K562 (cell line): Measurements from ENCODE around the gene NFATC2. TPM values are rescaled to one million over a fixed set of nuclear protein-coding genes. Genes with fewer than 3 reads are reported as not detected.

Experiments used
- BDP1 ChIP-seq: IDR thresholded peaks from 3 replicates; pipeline ENCODE4 v1.6.1; 2011; ENCODE audit not compliant: insufficient read length, insufficient read depth
- BRCA1 ChIP-seq, 2 experiments: fragments of 450-650 bp in 1 of 2; sonication (generic) in 1 of 2; formaldehyde crosslinking in 1 of 2; IDR thresholded peaks; 2 replicates each; pipeline versions ENCODE4 v1.5.0 to v1.6.1; 2017 to 2020; ENCODE audit warnings: mild to moderate bottlenecking in 1 of 2, missing genetic modification reagents in 1 of 2
- COPS2 ChIP-seq: fragments of 450-650 bp; conservative IDR thresholded peaks from 2 replicates; pipeline ENCODE4 v1.6.1; 2016; ENCODE audit warnings: mild to moderate bottlenecking, moderate library complexity
- CTBP1 ChIP-seq: fragments of 450-650 bp; IDR thresholded peaks from 2 replicates; pipeline ENCODE4 v1.6.1; 2016; ENCODE audit warnings: borderline replicate concordance
- ELF4 ChIP-seq: fragments of 450-650 bp; formaldehyde crosslinking; IDR thresholded peaks from 2 replicates; pipeline ENCODE4 v1.4.0; 2022; ENCODE audit warnings: missing genetic modification characterization
- HCFC1 ChIP-seq: IDR thresholded peaks from 2 replicates; pipeline ENCODE4 v1.6.1; 2012; ENCODE audit warnings: low read depth, low read length, improper control_type of control experiment
- IRF2 ChIP-seq: sonication (generic); formaldehyde crosslinking; IDR thresholded peaks from 2 replicates; pipeline ENCODE4 v1.8.1; 2022; ENCODE audit warnings: mild to moderate bottlenecking, missing genetic modification reagents
- LARP7 ChIP-seq: fragments of 450-650 bp; IDR thresholded peaks from 2 replicates; pipeline ENCODE4 v1.6.1; 2016
- MAFG ChIP-seq: fragments of 450-650 bp; conservative IDR thresholded peaks from 2 replicates; pipeline ENCODE4 v1.6.1; 2016; ENCODE audit warnings: missing genetic modification characterization, missing compliant biosample characterization
- MCM2 ChIP-seq: fragments of 450-650 bp; IDR thresholded peaks from 2 replicates; pipeline ENCODE4 v1.6.1; 2017; ENCODE audit warnings: low read depth, mild to moderate bottlenecking
- NCOR1 ChIP-seq: fragments of 450-650 bp; IDR thresholded peaks from 2 replicates; pipeline ENCODE4 v1.6.1; 2016; ENCODE audit warnings: mild to moderate bottlenecking, moderate library complexity
- POLR2B ChIP-seq: fragments of 450-650 bp; IDR thresholded peaks from 2 replicates; pipeline ENCODE4 v1.6.1; 2018; ENCODE audit warnings: low read depth; ENCODE audit not compliant: partially characterized antibody
- RHOXF2B ChIP-seq: fragments of 250-450 bp; sonication (Bioruptor Pico); conservative IDR thresholded peaks from 2 replicates; pipeline ENCODE4 v1.5.1; 2021
- TFAM ChIP-seq: fragments of 250-450 bp; sonication (Bioruptor Pico); conservative IDR thresholded peaks from 2 replicates; pipeline ENCODE4 v1.5.0; 2021; ENCODE audit warnings: mild to moderate bottlenecking, moderate library complexity
- ZFP1 ChIP-seq: fragments of 450-650 bp; formaldehyde crosslinking; IDR thresholded peaks from 2 replicates; pipeline ENCODE4 v1.4.0; 2020; ENCODE audit warnings: mild to moderate bottlenecking, mixed read lengths
- ZNF384 ChIP-seq: IDR thresholded peaks from 2 replicates; pipeline ENCODE4 v1.6.1; 2012; ENCODE audit warnings: low read depth, low read length, improper control_type of control experiment
- ZNF77 ChIP-seq: fragments of 250-450 bp; sonication (Bioruptor Pico); IDR thresholded peaks from 2 replicates; pipeline ENCODE4 v1.5.0; 2020
- ZNF830 ChIP-seq: fragments of 250-450 bp; sonication (Bioruptor Pico); IDR thresholded peaks from 2 replicates; pipeline ENCODE4 v1.5.0; 2021; ENCODE audit warnings: mild to moderate bottlenecking
- ZZZ3 ChIP-seq: fragments of 450-650 bp; IDR thresholded peaks from 2 replicates; pipeline ENCODE4 v1.6.1; 2016; ENCODE audit warnings: antibody characterized with exemption, mild to moderate bottlenecking, moderate library complexity
- polyA plus RNA-seq, 8 experiments: library from polyadenylated mRNA; depleted of rRNA in 4 of 8; stranded (reverse) in 5 of 8; unstranded in 3 of 8; fragments of >200 nt; fragmentation: Nextera tagmentation in 2 of 8; fragmentation: Illumina TruSeq in 1 of 8; extraction: Ambion mirVana in 2 of 8; extraction: Trizol in 1 of 8; gene quantifications; 2 replicates each; pipeline versions ENCODE4 v1.2.1 to v1.2.3, GENCODE V29; 2011 to 2014; ENCODE audit warnings: inconsistent platforms in 1 of 8, missing spikeins in 1 of 8
- total RNA-seq, 7 experiments: library from RNA; depleted of rRNA in 6 of 7; stranded (reverse); fragments of >200 nt in 6 of 7; fragmentation: Illumina TruSeq in 2 of 7; extraction: Trizol in 2 of 7; gene quantifications; 2 replicates each; pipeline versions ENCODE4 v1.2.1 to v1.2.3, GENCODE V29; 2011 to 2021; ENCODE audit warnings: low replicate concordance in 1 of 7
- TF ChIP-seq, protein P1 (sequence below): sonication (generic); formaldehyde crosslinking; IDR thresholded peaks from 2 replicates; pipeline ENCODE4 v1.8.0; 2022; ENCODE audit warnings: missing genetic modification reagents, mild to moderate bottlenecking, borderline replicate concordance
- TF ChIP-seq, protein P2 (sequence below): fragments of 450-650 bp; IDR thresholded peaks from 2 replicates; pipeline ENCODE4 v1.6.1; 2018; ENCODE audit not compliant: partially characterized antibody
- TF ChIP-seq, protein P3 (sequence below): sonication (generic); IDR thresholded peaks from 2 replicates; pipeline ENCODE4 v1.6.1; 2016
- TF ChIP-seq, protein P4 (sequence below): fragments of 450-650 bp; IDR thresholded peaks from 2 replicates; pipeline ENCODE4 v1.6.1; 2014; ENCODE audit warnings: low read depth, mild to moderate bottlenecking, moderate library complexity, borderline replicate concordance

NFATC2 gene
- total and polyA plus RNA-seq, 9 of the 15 experiments (the other 6 are each of a cell fraction or from before 2014, with no cell fraction given) = 1.9 to 11.2 (median 3.0) TPM

DNA sequence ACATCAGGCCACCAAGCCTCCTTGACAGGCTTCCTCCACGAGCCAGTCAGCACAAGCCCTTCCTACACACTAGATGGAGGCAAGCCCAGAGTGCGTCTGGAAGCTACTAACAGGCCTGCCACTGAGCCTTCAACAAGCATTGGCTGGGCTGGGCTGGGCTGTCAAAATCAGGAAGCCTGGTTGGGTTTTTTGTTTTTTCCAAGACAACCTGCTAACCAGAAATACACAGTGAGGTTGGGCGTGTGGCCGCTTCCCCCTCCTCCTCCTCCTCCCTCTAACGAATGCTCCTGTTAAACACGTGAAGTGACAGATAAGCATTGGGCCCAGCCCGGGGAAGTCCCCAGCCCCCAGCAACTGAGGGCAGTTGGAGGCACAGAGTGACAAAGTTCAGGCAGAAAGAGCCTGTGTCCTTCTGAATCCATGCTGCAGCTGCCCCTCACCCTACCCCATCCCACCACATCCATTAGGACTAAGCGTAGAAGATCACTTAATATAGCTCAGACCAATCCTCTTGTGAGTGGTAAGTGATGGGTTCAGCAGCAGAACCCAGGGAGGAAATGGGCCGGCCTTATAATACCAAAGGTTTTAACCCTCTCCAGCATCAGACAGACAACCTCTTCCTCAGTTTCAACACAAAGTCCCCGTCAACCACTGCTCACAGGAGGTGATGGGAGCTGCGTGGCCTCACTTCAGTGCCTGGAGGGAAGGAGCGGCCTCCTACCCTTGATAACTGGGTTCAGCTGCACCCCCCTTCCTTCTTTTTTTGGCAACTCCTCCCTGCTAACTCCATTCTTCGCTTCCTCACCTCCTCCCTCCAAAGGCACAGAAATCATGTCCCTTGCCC is 1.1 kb downstream of the NFATC2 start (continued):
- TF ChIP-seq ZFP1 (CRISPR knock-in tag) = no peak
- TF ChIP-seq, protein P1, sequence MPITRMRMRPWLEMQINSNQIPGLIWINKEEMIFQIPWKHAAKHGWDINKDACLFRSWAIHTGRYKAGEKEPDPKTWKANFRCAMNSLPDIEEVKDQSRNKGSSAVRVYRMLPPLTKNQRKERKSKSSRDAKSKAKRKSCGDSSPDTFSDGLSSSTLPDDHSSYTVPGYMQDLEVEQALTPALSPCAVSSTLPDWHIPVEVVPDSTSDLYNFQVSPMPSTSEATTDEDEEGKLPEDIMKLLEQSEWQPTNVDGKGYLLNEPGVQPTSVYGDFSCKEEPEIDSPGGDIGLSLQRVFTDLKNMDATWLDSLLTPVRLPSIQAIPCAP (CRISPR knock-in tag) = no peak
- TF ChIP-seq HCFC1 = no peak
- peak; percentile 59 for TF ChIP-seq NCOR1
- no peak for TF ChIP-seq BDP1
- TF ChIP-seq TFAM (CRISPR knock-in tag) = no peak
- no peak for TF ChIP-seq COPS2
- peak; percentile 72; the same call in 1 of the 2 replicates for TF ChIP-seq CTBP1
- no peak for TF ChIP-seq IRF2 (CRISPR knock-in tag)
- no peak for TF ChIP-seq MAFG (tag)
- no peak for TF ChIP-seq ZNF77 (CRISPR knock-in tag)
- TF ChIP-seq, protein P2, sequence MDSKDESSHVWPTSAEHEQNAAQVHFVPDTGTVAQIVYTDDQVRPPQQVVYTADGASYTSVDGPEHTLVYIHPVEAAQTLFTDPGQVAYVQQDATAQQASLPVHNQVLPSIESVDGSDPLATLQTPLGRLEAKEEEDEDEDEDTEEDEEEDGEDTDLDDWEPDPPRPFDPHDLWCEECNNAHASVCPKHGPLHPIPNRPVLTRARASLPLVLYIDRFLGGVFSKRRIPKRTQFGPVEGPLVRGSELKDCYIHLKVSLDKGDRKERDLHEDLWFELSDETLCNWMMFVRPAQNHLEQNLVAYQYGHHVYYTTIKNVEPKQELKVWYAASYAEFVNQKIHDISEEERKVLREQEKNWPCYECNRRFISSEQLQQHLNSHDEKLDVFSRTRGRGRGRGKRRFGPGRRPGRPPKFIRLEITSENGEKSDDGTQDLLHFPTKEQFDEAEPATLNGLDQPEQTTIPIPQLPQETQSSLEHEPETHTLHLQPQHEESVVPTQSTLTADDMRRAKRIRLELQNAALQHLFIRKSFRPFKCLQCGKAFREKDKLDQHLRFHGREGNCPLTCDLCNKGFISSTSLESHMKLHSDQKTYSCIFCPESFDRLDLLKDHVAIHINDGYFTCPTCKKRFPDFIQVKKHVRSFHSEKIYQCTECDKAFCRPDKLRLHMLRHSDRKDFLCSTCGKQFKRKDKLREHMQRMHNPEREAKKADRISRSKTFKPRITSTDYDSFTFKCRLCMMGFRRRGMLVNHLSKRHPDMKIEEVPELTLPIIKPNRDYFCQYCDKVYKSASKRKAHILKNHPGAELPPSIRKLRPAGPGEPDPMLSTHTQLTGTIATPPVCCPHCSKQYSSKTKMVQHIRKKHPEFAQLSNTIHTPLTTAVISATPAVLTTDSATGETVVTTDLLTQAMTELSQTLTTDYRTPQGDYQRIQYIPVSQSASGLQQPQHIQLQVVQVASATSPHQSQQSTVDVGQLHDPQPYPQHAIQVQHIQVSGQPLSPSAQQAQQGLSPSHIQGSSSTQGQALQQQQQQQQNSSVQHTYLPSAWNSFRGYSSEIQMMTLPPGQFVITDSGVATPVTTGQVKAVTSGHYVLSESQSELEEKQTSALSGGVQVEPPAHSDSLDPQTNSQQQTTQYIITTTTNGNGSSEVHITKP = no peak
- TF ChIP-seq, protein P3, sequence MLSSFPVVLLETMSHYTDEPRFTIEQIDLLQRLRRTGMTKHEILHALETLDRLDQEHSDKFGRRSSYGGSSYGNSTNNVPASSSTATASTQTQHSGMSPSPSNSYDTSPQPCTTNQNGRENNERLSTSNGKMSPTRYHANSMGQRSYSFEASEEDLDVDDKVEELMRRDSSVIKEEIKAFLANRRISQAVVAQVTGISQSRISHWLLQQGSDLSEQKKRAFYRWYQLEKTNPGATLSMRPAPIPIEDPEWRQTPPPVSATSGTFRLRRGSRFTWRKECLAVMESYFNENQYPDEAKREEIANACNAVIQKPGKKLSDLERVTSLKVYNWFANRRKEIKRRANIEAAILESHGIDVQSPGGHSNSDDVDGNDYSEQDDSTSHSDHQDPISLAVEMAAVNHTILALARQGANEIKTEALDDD = peak; percentile 97
- TF ChIP-seq, protein P4, sequence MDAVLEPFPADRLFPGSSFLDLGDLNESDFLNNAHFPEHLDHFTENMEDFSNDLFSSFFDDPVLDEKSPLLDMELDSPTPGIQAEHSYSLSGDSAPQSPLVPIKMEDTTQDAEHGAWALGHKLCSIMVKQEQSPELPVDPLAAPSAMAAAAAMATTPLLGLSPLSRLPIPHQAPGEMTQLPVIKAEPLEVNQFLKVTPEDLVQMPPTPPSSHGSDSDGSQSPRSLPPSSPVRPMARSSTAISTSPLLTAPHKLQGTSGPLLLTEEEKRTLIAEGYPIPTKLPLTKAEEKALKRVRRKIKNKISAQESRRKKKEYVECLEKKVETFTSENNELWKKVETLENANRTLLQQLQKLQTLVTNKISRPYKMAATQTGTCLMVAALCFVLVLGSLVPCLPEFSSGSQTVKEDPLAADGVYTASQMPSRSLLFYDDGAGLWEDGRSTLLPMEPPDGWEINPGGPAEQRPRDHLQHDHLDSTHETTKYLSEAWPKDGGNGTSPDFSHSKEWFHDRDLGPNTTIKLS = peak; percentile 57; the same call in 1 of the 2 replicates
- peak; percentile 35 for TF ChIP-seq ZNF384
- TF ChIP-seq LARP7 = no peak
- no peak for TF ChIP-seq BRCA1 (IDR thresholded peaks at IDR 0.05)
- TF ChIP-seq BRCA1 (CRISPR knock-in tag; IDR thresholded peaks at IDR 0.05) = no peak
- no peak for TF ChIP-seq ZZZ3
- TF ChIP-seq ELF4 (CRISPR knock-in tag) = no peak
- TF ChIP-seq RHOXF2B (CRISPR knock-in tag) = no peak
- TF ChIP-seq POLR2B = no peak
- TF ChIP-seq MCM2 = no peak
- TF ChIP-seq ZNF830 (CRISPR knock-in tag) = no peak
